Activated naive CD4-positive, alpha-beta T cell treated with anti-CD3 and anti-CD28 coated beads, Interleukin-2, amount 10 ng/mL, durations not matched to agents 7 days and 5 days (primary cell): Measurements from ENCODE around the gene DAAM2.
A peak's percentile ranks its signal among the peaks of the same experiment; 100 is the strongest.

Experiments used
- CTCF ChIA-PET: fragments of 350-600 bp; sonication (Branson Sonifier 250); formaldehyde crosslinking; loops from one replicate; lab custom pipeline; 2021; ENCODE audit warnings: antibody characterized with exemption; lab: Charles Lee
- DNase-seq: peaks from one replicate; pipeline ENCODE4 v3.0.0-alpha.2; 2020
- H3K27ac Mint-ChIP-seq: one replicate; pipeline ENCODE4 v1.8.0; 2021; ENCODE audit warnings: mild to moderate bottlenecking, moderate library complexity, mixed read lengths
- H3K27me3 Mint-ChIP-seq: one replicate; pipeline ENCODE4 v1.8.0; 2021; ENCODE audit warnings: mild to moderate bottlenecking, mixed read lengths
- H3K36me3 Mint-ChIP-seq: one replicate; pipeline ENCODE4 v1.8.0; 2021; ENCODE audit warnings: mixed read lengths
- H3K4me1 Mint-ChIP-seq: one replicate; pipeline ENCODE4 v1.8.0; 2021; ENCODE audit warnings: mixed read lengths
- H3K4me3 Mint-ChIP-seq: one replicate; pipeline ENCODE4 v1.8.0; 2021; ENCODE audit warnings: mild to moderate bottlenecking, moderate library complexity, mixed read lengths
- H3K9me3 Mint-ChIP-seq: one replicate; pipeline ENCODE4 v1.8.0; 2021; ENCODE audit warnings: mixed read lengths

DAAM2 gene

DNA sequence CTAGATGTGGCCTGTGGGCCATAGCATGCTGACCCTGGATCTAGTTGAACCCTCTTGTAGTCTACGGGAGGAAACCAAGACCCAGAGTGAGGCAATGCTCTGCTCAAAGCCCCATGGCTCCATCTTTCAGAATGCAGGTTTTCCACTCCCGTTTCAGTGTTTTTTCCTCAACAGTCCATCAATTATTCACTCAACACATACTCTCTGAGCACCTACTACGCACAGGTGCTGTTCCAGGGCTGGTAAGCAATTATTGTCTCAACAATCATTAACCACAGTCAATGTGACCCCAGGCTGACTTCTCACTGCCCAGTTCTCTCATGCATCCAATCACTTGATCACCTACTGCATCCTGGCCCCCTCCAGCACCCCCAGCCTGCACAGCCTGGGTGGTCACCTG, 122.1 kb downstream of the DAAM2 start:
- H3K4me1 Mint-ChIP-seq, result no peaks in the 10 kb centered on the region
- CTCF ChIA-PET, result no interaction called here
- H3K36me3 Mint-ChIP-seq, result no peaks in the 10 kb centered on the region
- H3K27ac Mint-ChIP-seq, result no peak overlapping the region
- no peak for DNase-seq
- no peaks in the 10 kb centered on the region for H3K27me3 Mint-ChIP-seq
- no peak overlapping the region for H3K4me3 Mint-ChIP-seq
- H3K9me3 Mint-ChIP-seq, result no peaks in the 10 kb centered on the region

DNA sequence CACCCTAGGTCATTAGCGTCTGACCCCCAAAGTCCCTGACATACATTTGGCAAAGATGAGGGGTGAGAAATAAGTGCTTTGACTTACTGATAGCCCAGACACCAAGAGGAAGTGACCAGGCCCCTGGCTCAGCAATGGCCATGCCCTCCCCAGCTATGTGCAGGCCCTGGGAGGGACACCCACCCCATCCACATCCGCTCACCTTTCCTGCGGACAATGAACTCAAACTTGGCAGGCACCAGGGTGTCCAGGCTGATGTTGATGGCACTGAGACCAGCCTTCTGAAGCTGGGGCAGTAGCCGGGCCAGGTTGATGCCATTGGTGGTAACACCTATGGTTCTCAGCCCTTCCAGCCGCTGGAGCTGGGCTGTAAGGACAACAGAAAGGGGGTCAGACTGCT, 123.7 kb downstream of the DAAM2 start:
- DNase-seq, result no peak
- Mint-ChIP-seq H3K4me3 (no peak overlapping the region), H3K9me3 (no peaks in the 10 kb centered on the region), H3K36me3 (no peaks in the 10 kb centered on the region), H3K27me3 (no peaks in the 10 kb centered on the region), H3K4me1 (no peaks in the 10 kb centered on the region), H3K27ac (no peak overlapping the region)
- CTCF ChIA-PET, result no interaction called here

DNA sequence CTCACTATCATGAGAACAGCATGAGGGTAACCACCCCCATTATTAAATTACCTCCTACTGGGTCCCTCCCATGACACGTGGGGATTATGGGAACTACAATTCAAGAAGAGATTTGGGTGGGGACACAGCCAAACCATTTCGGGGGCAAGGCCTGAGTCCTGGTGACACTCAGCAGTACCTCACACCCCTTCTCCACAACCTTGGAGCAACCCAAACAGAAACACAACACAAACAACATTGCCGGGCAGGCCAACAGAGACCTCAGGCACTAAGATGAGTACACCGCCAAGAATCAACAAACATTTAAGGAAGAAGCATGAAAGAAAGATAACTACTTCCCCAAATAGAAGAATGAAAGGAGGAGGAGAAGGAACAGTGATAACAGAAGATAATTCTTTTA, 125.2 kb downstream of the DAAM2 start:
- Mint-ChIP-seq H3K36me3 (no peaks in the 10 kb centered on the region), H3K4me1 (no peaks in the 10 kb centered on the region), H3K4me3 (no peak overlapping the region), H3K9me3 (no peaks in the 10 kb centered on the region), H3K27me3 (no peaks in the 10 kb centered on the region), H3K27ac (no peak overlapping the region)
- CTCF ChIA-PET, result no interaction called here
- no peak for DNase-seq

- no peak overlapping the region for H3K27ac Mint-ChIP-seq
- CTCF ChIA-PET, result no interaction called here
These were observed 125.8 kb downstream of the DAAM2 start for GRCh38 chr6:39917981-39918380.

DNA sequence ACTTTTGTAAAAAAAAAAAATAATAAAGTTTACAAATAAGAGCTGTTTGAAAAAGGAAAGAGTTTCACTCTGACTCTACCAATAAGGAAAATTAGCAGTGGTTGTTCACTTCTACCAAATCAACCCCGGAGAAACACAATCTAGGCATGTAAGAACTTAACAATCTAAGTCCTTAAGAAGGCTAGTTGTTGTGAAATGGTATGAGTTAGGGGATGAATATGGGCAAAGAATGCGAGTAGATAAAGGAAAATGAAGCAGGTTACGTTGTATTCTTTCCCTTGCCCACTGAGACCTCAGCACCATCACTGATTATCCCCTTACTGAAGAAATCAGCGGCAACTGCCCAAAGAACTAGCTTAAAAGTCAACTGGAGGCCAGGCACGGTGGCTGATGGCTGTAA, 126.7 kb downstream of the DAAM2 start:
- CTCF ChIA-PET, result no interaction called here
- Mint-ChIP-seq H3K27me3 (no peaks in the 10 kb centered on the region), H3K9me3 (no peaks in the 10 kb centered on the region), H3K36me3 (no peaks in the 10 kb centered on the region), H3K4me1 (no peaks in the 10 kb centered on the region), H3K27ac (no peak overlapping the region), H3K4me3 (no peak overlapping the region)
- DNase-seq, result no peak

More at GRCh38 chr6:39917981-39918380, 125.8 kb downstream of the DAAM2 start:
- Mint-ChIP-seq H3K36me3 (no peaks in the 10 kb centered on the region), H3K4me1 (no peaks in the 10 kb centered on the region), H3K9me3 (no peaks in the 10 kb centered on the region), H3K27me3 (no peaks in the 10 kb centered on the region), H3K4me3 (no peak overlapping the region)
- no peak for DNase-seq

GRCh38 chr6:39920157-39920556, 128.0 kb downstream of the DAAM2 start:
- H3K4me1 Mint-ChIP-seq, result no peaks in the 10 kb centered on the region
- no peaks in the 10 kb centered on the region for H3K9me3 Mint-ChIP-seq
- no peak overlapping the region for H3K27ac Mint-ChIP-seq
- H3K36me3 Mint-ChIP-seq, result no peaks in the 10 kb centered on the region
- H3K4me3 Mint-ChIP-seq, result no peak overlapping the region
- no peaks in the 10 kb centered on the region for H3K27me3 Mint-ChIP-seq
- CTCF ChIA-PET, result no interaction called here
- DNase-seq, result no peak

DNA sequence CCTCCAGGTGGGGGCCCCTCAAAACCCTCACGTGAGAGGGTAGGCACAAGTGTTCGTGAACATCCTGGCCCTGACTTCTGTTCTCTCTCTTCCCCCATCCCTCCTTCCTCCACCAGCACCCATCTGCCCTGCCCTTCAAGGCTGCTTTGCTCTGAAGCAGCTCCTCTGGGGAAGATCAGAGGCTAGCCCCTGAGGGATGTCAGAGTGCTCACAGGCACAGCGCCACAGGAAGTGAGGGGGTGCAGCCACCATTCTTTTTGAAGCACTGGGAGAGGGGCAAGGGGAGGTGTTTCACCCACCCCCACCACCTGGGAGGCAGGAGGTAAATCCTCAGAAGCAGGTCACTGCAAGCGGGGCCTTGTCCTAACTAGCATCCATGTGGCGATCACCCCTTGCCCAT, 130.6 kb downstream of the DAAM2 start:
- Mint-ChIP-seq H3K4me1 (no peaks in the 10 kb centered on the region), H3K36me3 (no peaks in the 10 kb centered on the region), H3K9me3 (peaks cover 5% of the 10 kb centered on the region), H3K27ac (no peak overlapping the region), H3K4me3 (no peak overlapping the region), H3K27me3 (no peaks in the 10 kb centered on the region)
- CTCF ChIA-PET, result no interaction called here
- DNase-seq, result no peak

- peaks cover 5% of the 10 kb centered on the region for H3K9me3 Mint-ChIP-seq
- H3K4me3 Mint-ChIP-seq, result no peak overlapping the region
- no peak for DNase-seq
- H3K27ac Mint-ChIP-seq, result no peak overlapping the region
- CTCF ChIA-PET, result interaction anchor here (0.6 kb wide), 1 partner anchor 1790 kb away, joined by 4 read pairs; no protein-coding TSS in a partner anchor
- H3K27me3 Mint-ChIP-seq, result no peaks in the 10 kb centered on the region
- H3K4me1 Mint-ChIP-seq, result no peaks in the 10 kb centered on the region
- H3K36me3 Mint-ChIP-seq, result no peaks in the 10 kb centered on the region
These were observed 131.2 kb downstream of the DAAM2 start for GRCh38 chr6:39923394-39923793.

GRCh38 chr6:39923861-39924260, 131.7 kb downstream of the DAAM2 start:
- CTCF ChIA-PET, result interaction anchor here (0.6 kb wide), 1 partner anchor 1790 kb away, joined by 4 read pairs; no protein-coding TSS in a partner anchor
- H3K27ac Mint-ChIP-seq, result no peak overlapping the region
- H3K4me1 Mint-ChIP-seq, result no peaks in the 10 kb centered on the region
- no peak overlapping the region for H3K4me3 Mint-ChIP-seq
- H3K27me3 Mint-ChIP-seq, result no peaks in the 10 kb centered on the region
- H3K9me3 Mint-ChIP-seq, result peaks cover 5% of the 10 kb centered on the region
- H3K36me3 Mint-ChIP-seq, result no peaks in the 10 kb centered on the region
- no peak for DNase-seq

GRCh38 chr6:39924283-39924682, 132.1 kb downstream of the DAAM2 start:
- no peaks in the 10 kb centered on the region for H3K36me3 Mint-ChIP-seq
- no peaks in the 10 kb centered on the region for H3K4me1 Mint-ChIP-seq
- peaks cover 5% of the 10 kb centered on the region for H3K9me3 Mint-ChIP-seq
- no peak for DNase-seq
- H3K4me3 Mint-ChIP-seq, result no peak overlapping the region
- no peak overlapping the region for H3K27ac Mint-ChIP-seq
- H3K27me3 Mint-ChIP-seq, result no peaks in the 10 kb centered on the region
- CTCF ChIA-PET, result no interaction called here

GRCh38 chr6:39925191-39925930, 133.2 kb downstream of the DAAM2 start:
- no peaks in the 10 kb centered on the region for H3K27me3 Mint-ChIP-seq
- H3K4me3 Mint-ChIP-seq, result no peak overlapping the region
- H3K4me1 Mint-ChIP-seq, result no peaks in the 10 kb centered on the region
- no peaks in the 10 kb centered on the region for H3K36me3 Mint-ChIP-seq
- peaks cover 5% of the 10 kb centered on the region for H3K9me3 Mint-ChIP-seq
- no peak for DNase-seq
- CTCF ChIA-PET, result no interaction called here
- H3K27ac Mint-ChIP-seq, result no peak overlapping the region

DNA sequence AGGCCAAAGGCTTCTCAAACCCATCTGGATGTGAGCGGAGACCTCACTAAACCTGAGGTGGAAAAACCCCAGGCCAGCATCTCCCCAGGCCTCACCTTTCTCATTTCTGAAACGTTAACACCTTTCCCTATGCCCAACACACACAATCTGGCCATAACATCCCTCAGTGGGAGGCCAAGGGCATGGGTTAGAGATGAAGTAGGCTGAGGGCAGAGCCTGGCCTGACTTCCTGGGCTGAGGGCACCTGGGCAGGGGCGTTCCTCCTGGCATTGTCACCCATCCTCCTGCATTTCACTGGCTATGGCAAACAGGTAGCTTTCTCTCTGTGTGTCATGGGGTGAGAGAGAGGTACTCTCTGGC, 133.7 kb downstream of the DAAM2 start:
- CTCF ChIA-PET, result no interaction called here
- H3K9me3 Mint-ChIP-seq, result peaks cover 5% of the 10 kb centered on the region
- no peak overlapping the region for H3K4me3 Mint-ChIP-seq
- H3K27me3 Mint-ChIP-seq, result no peaks in the 10 kb centered on the region
- H3K27ac Mint-ChIP-seq, result no peak overlapping the region
- DNase-seq, result no peak
- no peaks in the 10 kb centered on the region for H3K4me1 Mint-ChIP-seq
- H3K36me3 Mint-ChIP-seq, result no peaks in the 10 kb centered on the region

DNA sequence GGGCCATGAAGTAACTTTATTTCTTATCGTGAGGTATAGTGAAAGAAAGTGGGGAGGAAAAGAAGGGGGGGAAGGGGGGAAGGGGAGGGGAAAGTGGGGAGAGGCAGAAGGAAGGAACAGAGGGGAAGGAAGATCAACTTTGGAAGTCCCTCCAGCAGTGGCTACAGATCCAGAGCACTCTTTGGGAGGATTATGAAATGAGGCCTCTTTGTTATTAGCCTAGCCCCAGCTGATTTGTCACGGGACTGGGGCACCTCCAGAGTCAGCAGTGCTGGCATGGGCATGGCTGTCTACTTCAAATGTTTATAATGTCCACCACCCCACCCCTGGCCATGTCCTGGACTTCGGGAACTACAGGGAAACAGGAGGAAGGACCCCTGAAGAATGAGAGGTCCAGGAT, 134.5 kb downstream of the DAAM2 start:
- CTCF ChIA-PET, result no interaction called here
- Mint-ChIP-seq H3K9me3 (peaks cover 5% of the 10 kb centered on the region), H3K4me3 (no peak overlapping the region), H3K4me1 (no peaks in the 10 kb centered on the region), H3K36me3 (no peaks in the 10 kb centered on the region), H3K27ac (peak overlapping the region; percentile 19), H3K27me3 (no peaks in the 10 kb centered on the region)
- DNase-seq, result no peak

DNA sequence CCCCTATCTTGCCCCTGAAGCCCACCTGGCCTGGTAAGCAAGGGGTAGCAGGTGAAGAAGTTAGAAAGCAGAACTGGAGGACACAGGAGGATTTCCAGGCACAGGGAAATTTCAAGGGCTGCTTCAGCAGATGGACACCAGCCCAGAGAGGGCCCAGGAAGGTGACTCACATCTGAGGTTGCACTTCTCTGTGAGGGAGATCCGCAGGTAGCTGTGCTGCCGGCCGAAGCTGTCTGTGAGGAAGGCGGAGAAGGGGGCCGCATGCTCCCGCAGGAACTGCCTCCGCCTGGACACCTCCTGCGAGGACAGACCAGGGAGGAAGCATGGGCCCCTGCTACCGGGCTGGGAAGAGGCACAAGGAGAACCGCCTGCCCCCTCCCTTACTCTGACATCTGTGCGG, 135.0 kb downstream of the DAAM2 start:
- no peak overlapping the region for H3K4me3 Mint-ChIP-seq
- no peak for DNase-seq
- H3K36me3 Mint-ChIP-seq, result no peaks in the 10 kb centered on the region
- peaks cover 5% of the 10 kb centered on the region for H3K9me3 Mint-ChIP-seq
- CTCF ChIA-PET, result no interaction called here
- H3K27ac Mint-ChIP-seq, result no peak overlapping the region
- H3K27me3 Mint-ChIP-seq, result no peaks in the 10 kb centered on the region
- H3K4me1 Mint-ChIP-seq, result no peaks in the 10 kb centered on the region

GRCh38 chr6:39929039-39929732, 137.0 kb downstream of the DAAM2 start:
- CTCF ChIA-PET, result no interaction called here
- Mint-ChIP-seq H3K36me3 (no peaks in the 10 kb centered on the region), H3K27me3 (peaks cover 14% of the 10 kb centered on the region), H3K4me3 (no peak overlapping the region), H3K4me1 (peaks cover 3% of the 10 kb centered on the region), H3K9me3 (peaks cover 5% of the 10 kb centered on the region), H3K27ac (no peak overlapping the region)
- no peak for DNase-seq
